T-helper 1 cell treated with Interleukin-12 subunit alpha and Interleukin-12 subunit beta and Interleukin-4 antibody, amounts not matched to agents 30 μg/mL and 1 μg/mL, for 36 hours (primary cell): ENCODE results near the gene TRAF3IP1.

Source experiments
- H3K27ac Mint-ChIP-seq: one replicate; pipeline ENCODE4 v1.8.0; 2021; ENCODE audit warnings: mild to moderate bottlenecking, mixed read lengths
- H3K27me3 Mint-ChIP-seq: one replicate; pipeline ENCODE4 v1.8.0; 2021; ENCODE audit warnings: low read depth, mixed read lengths
- H3K36me3 Mint-ChIP-seq: one replicate; pipeline ENCODE4 v1.8.0; 2021; ENCODE audit warnings: low read depth, mixed read lengths
- H3K4me1 Mint-ChIP-seq: one replicate; pipeline ENCODE4 v1.8.0; 2021; ENCODE audit warnings: low read depth, mixed read lengths
- H3K4me3 Mint-ChIP-seq: one replicate; pipeline ENCODE4 v1.8.0; 2021; ENCODE audit warnings: mild to moderate bottlenecking, moderate library complexity, mixed read lengths
- H3K9me3 Mint-ChIP-seq: one replicate; pipeline ENCODE4 v1.8.0; 2021; ENCODE audit warnings: mixed read lengths

The TRAF3IP1 gene

GRCh38 chr2:238406998-238407285 is 86.6 kb downstream of the TRAF3IP1 start:
- Mint-ChIP-seq H3K27me3 (no peaks in the 10 kb centered on the region), H3K9me3 (no peaks in the 10 kb centered on the region), H3K4me3 (no peak overlapping the region), H3K36me3 (no peaks in the 10 kb centered on the region), H3K4me1 (no peaks in the 10 kb centered on the region), H3K27ac (no peak overlapping the region)

GRCh38 chr2:238407566-238407965 is 87.2 kb downstream of the TRAF3IP1 start:
- no peaks in the 10 kb centered on the region for H3K36me3 Mint-ChIP-seq
- no peak overlapping the region for H3K27ac Mint-ChIP-seq
- no peaks in the 10 kb centered on the region for H3K27me3 Mint-ChIP-seq
- no peaks in the 10 kb centered on the region for H3K4me1 Mint-ChIP-seq
- no peak overlapping the region for H3K4me3 Mint-ChIP-seq
- H3K9me3 Mint-ChIP-seq: no peaks in the 10 kb centered on the region

- H3K36me3 Mint-ChIP-seq: no peaks in the 10 kb centered on the region
- no peaks in the 10 kb centered on the region for H3K9me3 Mint-ChIP-seq
- no peaks in the 10 kb centered on the region for H3K27me3 Mint-ChIP-seq
- H3K27ac Mint-ChIP-seq: no peak overlapping the region
- no peak overlapping the region for H3K4me3 Mint-ChIP-seq
- H3K4me1 Mint-ChIP-seq: no peaks in the 10 kb centered on the region
Measured at GRCh38 chr2:238408615-238409340, 88.5 kb downstream of the TRAF3IP1 start.

GRCh38 chr2:238409341-238410199 is 89.3 kb downstream of the TRAF3IP1 start:
- Mint-ChIP-seq H3K4me1 (no peaks in the 10 kb centered on the region), H3K27me3 (no peaks in the 10 kb centered on the region), H3K4me3 (no peak overlapping the region), H3K27ac (no peak overlapping the region), H3K9me3 (no peaks in the 10 kb centered on the region), H3K36me3 (no peaks in the 10 kb centered on the region)

GRCh38 chr2:238412067-238412767 is 91.9 kb downstream of the TRAF3IP1 start:
- Mint-ChIP-seq H3K36me3 (no peaks in the 10 kb centered on the region), H3K27ac (no peak overlapping the region), H3K4me1 (no peaks in the 10 kb centered on the region), H3K27me3 (no peaks in the 10 kb centered on the region), H3K4me3 (no peak overlapping the region), H3K9me3 (peaks cover 11% of the 10 kb centered on the region)

GRCh38 chr2:238413368-238413767 is 93.0 kb downstream of the TRAF3IP1 start:
- H3K36me3 Mint-ChIP-seq: no peaks in the 10 kb centered on the region
- peaks cover under 1% of the 10 kb centered on the region for H3K4me1 Mint-ChIP-seq
- H3K27ac Mint-ChIP-seq: no peak overlapping the region
- no peak overlapping the region for H3K4me3 Mint-ChIP-seq
- peaks cover 13% of the 10 kb centered on the region for H3K9me3 Mint-ChIP-seq
- H3K27me3 Mint-ChIP-seq: peaks cover 3% of the 10 kb centered on the region

- H3K4me1 Mint-ChIP-seq: peaks cover 1% of the 10 kb centered on the region
- no peak overlapping the region for H3K4me3 Mint-ChIP-seq
- peaks cover 6% of the 10 kb centered on the region for H3K27me3 Mint-ChIP-seq
- H3K36me3 Mint-ChIP-seq: no peaks in the 10 kb centered on the region
- H3K27ac Mint-ChIP-seq: no peak overlapping the region
- peaks cover 14% of the 10 kb centered on the region for H3K9me3 Mint-ChIP-seq
Measured at GRCh38 chr2:238415036-238415764, 94.9 kb downstream of the TRAF3IP1 start.

- Mint-ChIP-seq H3K4me1 (peaks cover 1% of the 10 kb centered on the region), H3K27me3 (peaks cover 6% of the 10 kb centered on the region), H3K27ac (no peak overlapping the region), H3K4me3 (no peak overlapping the region), H3K36me3 (no peaks in the 10 kb centered on the region), H3K9me3 (peaks cover 14% of the 10 kb centered on the region)
Measured at GRCh38 chr2:238415893-238416292, 95.6 kb downstream of the TRAF3IP1 start.

GRCh38 chr2:238418196-238418998 is 98.1 kb downstream of the TRAF3IP1 start:
- H3K27ac Mint-ChIP-seq: no peak overlapping the region
- peaks cover 6% of the 10 kb centered on the region for H3K27me3 Mint-ChIP-seq
- H3K9me3 Mint-ChIP-seq: peaks cover 14% of the 10 kb centered on the region

GRCh38 chr2:238418999-238419546 is 98.8 kb downstream of the TRAF3IP1 start:
- Mint-ChIP-seq H3K4me1 (peaks cover 1% of the 10 kb centered on the region), H3K27ac (no peak overlapping the region), H3K27me3 (peaks cover 6% of the 10 kb centered on the region), H3K36me3 (no peaks in the 10 kb centered on the region), H3K4me3 (no peak overlapping the region), H3K9me3 (peaks cover 14% of the 10 kb centered on the region)

More at GRCh38 chr2:238418196-238418998, 98.1 kb downstream of the TRAF3IP1 start:
- H3K4me3 Mint-ChIP-seq: no peak overlapping the region
- H3K36me3 Mint-ChIP-seq: no peaks in the 10 kb centered on the region
- H3K4me1 Mint-ChIP-seq: peaks cover 1% of the 10 kb centered on the region

GRCh38 chr2:238420442-238420841 is 100.1 kb downstream of the TRAF3IP1 start:
- H3K27me3 Mint-ChIP-seq: peaks cover 6% of the 10 kb centered on the region
- H3K4me3 Mint-ChIP-seq: no peak overlapping the region
- peaks cover 5% of the 10 kb centered on the region for H3K4me1 Mint-ChIP-seq
- peaks cover 14% of the 10 kb centered on the region for H3K9me3 Mint-ChIP-seq
- no peaks in the 10 kb centered on the region for H3K36me3 Mint-ChIP-seq
- H3K27ac Mint-ChIP-seq: no peak overlapping the region

- H3K9me3 Mint-ChIP-seq: peaks cover 10% of the 10 kb centered on the region
- H3K36me3 Mint-ChIP-seq: no peaks in the 10 kb centered on the region
- peaks cover 7% of the 10 kb centered on the region for H3K4me1 Mint-ChIP-seq
- H3K4me3 Mint-ChIP-seq: no peak overlapping the region
- no peak overlapping the region for H3K27ac Mint-ChIP-seq
- peaks cover 6% of the 10 kb centered on the region for H3K27me3 Mint-ChIP-seq
Measured at GRCh38 chr2:238420878-238421694, 100.8 kb downstream of the TRAF3IP1 start.

- peaks cover 9% of the 10 kb centered on the region for H3K4me1 Mint-ChIP-seq
- H3K36me3 Mint-ChIP-seq: no peaks in the 10 kb centered on the region
- H3K27me3 Mint-ChIP-seq: peaks cover 6% of the 10 kb centered on the region
- no peak overlapping the region for H3K27ac Mint-ChIP-seq
- no peak overlapping the region for H3K4me3 Mint-ChIP-seq
- peaks cover 5% of the 10 kb centered on the region for H3K9me3 Mint-ChIP-seq
Measured at GRCh38 chr2:238421695-238422035, 101.3 kb downstream of the TRAF3IP1 start.
